Type B pancreatic cell (in vitro differentiated cells): Measurements from ENCODE around the gene CTDP1. TPM values are rescaled to one million over a fixed set of nuclear protein-coding genes. Genes with fewer than 3 reads are reported as not detected.

ENCODE experiments used
- DNase-seq: peaks from one replicate; pipeline ENCODE4 v3.0.0; 2021; ENCODE audit warnings: mixed read lengths; ENCODE audit not compliant: unreplicated experiment; ENCODE audit errors: extremely low spot score
- H3K27ac Mint-ChIP-seq: 2 replicates; pipeline ENCODE4 v1.8.0; 2021; ENCODE audit warnings: mild to moderate bottlenecking, mixed read lengths
- H3K27me3 Mint-ChIP-seq: 2 replicates; pipeline ENCODE4 v1.8.0; 2021; ENCODE audit warnings: mixed read lengths
- H3K36me3 Mint-ChIP-seq: 2 replicates; pipeline ENCODE4 v1.8.0; 2021; ENCODE audit warnings: mixed read lengths
- H3K4me1 Mint-ChIP-seq: one replicate; pipeline ENCODE4 v1.8.0; 2021; ENCODE audit warnings: mixed read lengths; ENCODE audit not compliant: unreplicated experiment
- H3K4me3 Mint-ChIP-seq: 2 replicates; pipeline ENCODE4 v1.8.0; 2021; ENCODE audit warnings: mild to moderate bottlenecking, mixed read lengths
- H3K9me3 Mint-ChIP-seq: 2 replicates; pipeline ENCODE4 v1.8.0; 2021; ENCODE audit warnings: mixed read lengths
- CTCF ChIP-seq: fragments of 200-600 bp; sonication (generic); conservative IDR thresholded peaks from 2 replicates; pipeline ENCODE4 v1.5.0; 2021; ENCODE audit warnings: antibody characterized with exemption, mild to moderate bottlenecking
- total RNA-seq: library from RNA; stranded (reverse); gene quantifications from 2 replicates; pipeline ENCODE4 v1.2.1, GENCODE V29; 2021; ENCODE audit warnings: low replicate concordance

CTDP1 gene
- total RNA-seq, 1 donor from 2014 or later, result 21.1 TPM

- Mint-ChIP-seq H3K27ac (no peak overlapping the region), H3K4me1 (no peaks in the 10 kb centered on the region), H3K4me3 (no peak overlapping the region), H3K9me3 (peaks cover 7% of the 10 kb centered on the region), H3K27me3 (no peaks in the 10 kb centered on the region), H3K36me3 (peaks cover 4% of the 10 kb centered on the region)
- no peak for TF ChIP-seq CTCF
- DNase-seq, result no peak
Measured at GRCh38 chr18:79756826-79757225, 77.2 kb downstream of the CTDP1 start.

GRCh38 chr18:79760348-79760747, 80.7 kb downstream of the CTDP1 start:
- no peak overlapping the region for H3K4me3 Mint-ChIP-seq
- no peaks in the 10 kb centered on the region for H3K27me3 Mint-ChIP-seq
- peaks cover under 1% of the 10 kb centered on the region for H3K36me3 Mint-ChIP-seq
- peaks cover 7% of the 10 kb centered on the region for H3K9me3 Mint-ChIP-seq
- TF ChIP-seq CTCF, result no peak
- H3K4me1 Mint-ChIP-seq, result no peaks in the 10 kb centered on the region
- H3K27ac Mint-ChIP-seq, result peak overlapping the region; percentile 7
- DNase-seq, result no peak

- Mint-ChIP-seq H3K4me3 (no peak overlapping the region), H3K4me1 (no peaks in the 10 kb centered on the region), H3K36me3 (no peaks in the 10 kb centered on the region), H3K9me3 (peaks cover 7% of the 10 kb centered on the region), H3K27ac (no peak overlapping the region), H3K27me3 (no peaks in the 10 kb centered on the region)
- TF ChIP-seq CTCF, result no peak
- no peak for DNase-seq
Measured at GRCh38 chr18:79760881-79761280, 81.3 kb downstream of the CTDP1 start.

GRCh38 chr18:79763407-79763806, 83.8 kb downstream of the CTDP1 start:
- H3K4me3 Mint-ChIP-seq, result no peak overlapping the region
- H3K4me1 Mint-ChIP-seq, result no peaks in the 10 kb centered on the region
- TF ChIP-seq CTCF, result no peak
- no peak for DNase-seq
- H3K36me3 Mint-ChIP-seq, result no peaks in the 10 kb centered on the region
- no peak overlapping the region for H3K27ac Mint-ChIP-seq
- peaks cover 7% of the 10 kb centered on the region for H3K27me3 Mint-ChIP-seq
- peaks cover 7% of the 10 kb centered on the region for H3K9me3 Mint-ChIP-seq

- peaks cover 4% of the 10 kb centered on the region for H3K9me3 Mint-ChIP-seq
- no peak for DNase-seq
- no peak for TF ChIP-seq CTCF
Measured at GRCh38 chr18:79764131-79764530, 84.5 kb downstream of the CTDP1 start.

More at GRCh38 chr18:79764131-79764530, 84.5 kb downstream of the CTDP1 start:
- no peaks in the 10 kb centered on the region for H3K4me1 Mint-ChIP-seq
- H3K27me3 Mint-ChIP-seq, result peaks cover 8% of the 10 kb centered on the region
- H3K4me3 Mint-ChIP-seq, result no peak overlapping the region
- H3K36me3 Mint-ChIP-seq, result no peaks in the 10 kb centered on the region
- no peak overlapping the region for H3K27ac Mint-ChIP-seq
